Measurements from ENCODE around the gene KIDINS220.

- no peak for TF ChIP-seq CTCF (IDR thresholded peaks at IDR 0.05)
- no peak for TF ChIP-seq EP300 (IDR thresholded peaks at IDR 0.05)
- no peak for TF ChIP-seq POLR2AphosphoS5 (IDR thresholded peaks at IDR 0.05)
- TF ChIP-seq POLR2A (IDR thresholded peaks at IDR 0.05; ENCODE audit: low read depth), result no peak
These were observed 126.5 kb downstream of the KIDINS220 start for GRCh38 chr2:8710951-8711350.
